ENCODE measurements around the gene PFN4. TPM values are rescaled to one million over a fixed set of nuclear protein-coding genes. Genes with fewer than 3 reads are reported as not detected.

Gene PFN4
- total and polyA plus RNA-seq, 9 of the 15 experiments (the other 6 are each of a cell fraction or from before 2014, with no cell fraction given), result 0.07 to 0.54 (median 0.31) TPM; not detected in 2

DNA sequence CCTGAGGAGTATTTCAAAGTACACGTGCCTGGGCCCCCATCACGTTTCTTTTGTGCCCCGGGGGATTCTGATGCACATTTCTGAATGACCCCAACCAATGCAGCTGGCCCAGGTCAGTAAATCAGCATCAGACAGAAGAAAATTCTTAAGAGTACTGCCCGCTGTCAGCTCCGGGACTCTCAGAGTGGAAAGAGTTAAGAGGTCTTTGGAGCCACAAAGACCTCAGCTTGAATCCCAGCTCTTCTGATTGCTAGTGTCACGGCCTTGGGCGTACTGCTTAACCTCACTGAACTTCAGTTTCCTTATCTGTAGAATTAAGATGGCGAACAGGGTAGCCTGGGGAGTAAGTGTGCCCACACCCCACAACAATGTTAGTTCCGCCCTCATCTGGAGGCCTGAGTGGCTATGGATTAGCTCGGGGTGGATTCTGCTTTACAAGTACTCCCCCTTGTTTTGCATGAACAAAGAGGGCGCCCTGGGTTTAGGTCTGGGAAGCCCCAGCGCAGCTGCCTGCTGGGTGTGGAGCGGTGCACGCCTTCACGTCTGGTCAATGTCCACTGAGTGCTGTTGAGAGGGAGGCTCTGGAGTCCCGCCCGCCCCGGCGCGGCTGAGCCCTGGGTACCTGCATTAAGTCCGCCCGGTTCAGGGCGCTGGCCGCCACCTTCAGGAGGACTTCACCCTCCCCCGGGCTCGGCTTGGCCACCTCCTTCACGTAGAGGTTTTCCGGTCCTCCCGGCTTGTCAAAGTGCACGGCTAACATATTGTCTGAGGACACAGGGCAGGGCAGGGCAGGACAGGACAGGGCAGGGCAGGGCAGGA lies 39.4 kb downstream of the PFN4 start:
- no peaks in the 10 kb centered on the region; the same call in 2 of the 3 replicates for H3K79me2 ChIP-seq (ENCODE audit: control insufficient read depth, insufficient read depth, low read length)
- BruUV-seq (replicated peaks), result TSS peak; percentile 52
- peak overlapping the region; percentile 89 for H3K4me2 ChIP-seq (ENCODE audit: insufficient read depth, low read length)
- CTCF ChIA-PET (ENCODE audit: low intra/inter-chr PET ratio), result interaction anchor here (0.6 to 2.3 kb wide), 4 partner anchors 80 to 169 kb away, joined by 3 to 10 read pairs (median 6); partner anchors contain the start of gene ATAD2B
- H3K27ac ChIP-seq (ENCODE audit: extremely low read depth, low read depth, low read length), result peak overlapping the region; percentile 75
- DNase-seq (ENCODE audit: extremely low read depth in 1 of 4, low spot score in 3 of 4) (peak; percentile 63 to 87 (median 74)), FAIRE-seq (peak; percentile 89), ATAC-seq (peak; percentile 82)
- no peaks in the 10 kb centered on the region for H4K20me1 ChIP-seq (replicated peaks; ENCODE audit: control insufficient read depth, insufficient read depth, low read length)
- H3K4me1 ChIP-seq (replicated peaks in 1 of 2; ENCODE audit: control insufficient read depth in 2 of 2, insufficient read depth in 2 of 2, low read length in 2 of 2), result peaks cover 12 to 18% of the 10 kb centered on the region in 2 experiments; a peak in 4 of 5 replicates
- peak overlapping the region; percentile 77 to 94 for H3K9ac ChIP-seq (ENCODE audit: insufficient read depth in 1 of 2, low read depth in 2 of 2, low read length in 2 of 2)
- in situ Hi-C loops (cut with MboI) (no loop called here), intact Hi-C loops (cut with micrococcal nuclease) (loop anchor here (1.0 to 2.0 kb wide), 6 partner anchors 39 to 299 kb away; partner anchors contain the start of genes ATAD2B, FAM228B and PFN4)
- no peaks in the 10 kb centered on the region for H3K27me3 ChIP-seq (ENCODE audit: control insufficient read depth in 2 of 2, insufficient read depth in 2 of 2, low read length in 2 of 2)
- no peaks in the 10 kb centered on the region for H3K9me3 ChIP-seq (replicated peaks; ENCODE audit: control insufficient read depth, insufficient read depth, low read depth, low read length)
- H3K4me3 ChIP-seq, result peak overlapping the region; percentile 58
- peaks cover 13% of the 10 kb centered on the region; the same call in 2 of the 3 replicates for H3K36me3 ChIP-seq (ENCODE audit: control insufficient read depth, insufficient read depth, low read length)
- POLR2A ChIA-PET, result interaction anchor here (0.5 to 1.8 kb wide), 14 partner anchors 8 to 1103 kb away, joined by 3 to 12 read pairs (median 4); partner anchors contain the start of genes ATAD2B, NCOA1, SF3B6 and WDCP
- H3K9me1 ChIP-seq (ENCODE audit: control insufficient read depth, insufficient read depth, low read length), result no peaks in the 10 kb centered on the region
- H2AFZ ChIP-seq (ENCODE audit: low read depth, low read length), result peak overlapping the region; percentile 95
- 4% methylated on average over 30 of the region's 30 CpGs for WGBS (ENCODE audit: insufficient coverage, low coverage, missing lambda C conversion rate)
- peak; percentile 69; the same call in 1 of the 2 replicates for TF ChIP-seq TFAP4 (CRISPR knock-in tag; IDR thresholded peaks at IDR 0.05; ENCODE audit: borderline replicate concordance)
- TF ChIP-seq NFRKB (IDR thresholded peaks at IDR 0.05; ENCODE audit: low read depth), result peak; percentile 50; the same call in 1 of the 2 replicates
- TF ChIP-seq NCOR1 (IDR thresholded peaks at IDR 0.05), result 0 out of 2 replicates have a peak, but pooled peaks have one; percentile 23
- TF ChIP-seq, protein P1, sequence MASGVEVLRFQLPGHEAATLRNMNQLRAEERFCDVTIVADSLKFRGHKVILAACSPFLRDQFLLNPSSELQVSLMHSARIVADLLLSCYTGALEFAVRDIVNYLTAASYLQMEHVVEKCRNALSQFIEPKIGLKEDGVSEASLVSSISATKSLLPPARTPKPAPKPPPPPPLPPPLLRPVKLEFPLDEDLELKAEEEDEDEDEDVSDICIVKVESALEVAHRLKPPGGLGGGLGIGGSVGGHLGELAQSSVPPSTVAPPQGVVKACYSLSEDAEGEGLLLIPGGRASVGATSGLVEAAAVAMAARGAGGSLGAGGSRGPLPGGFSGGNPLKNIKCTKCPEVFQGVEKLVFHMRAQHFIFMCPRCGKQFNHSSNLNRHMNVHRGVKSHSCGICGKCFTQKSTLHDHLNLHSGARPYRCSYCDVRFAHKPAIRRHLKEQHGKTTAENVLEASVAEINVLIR (CRISPR knock-in tag; IDR thresholded peaks at IDR 0.05), result no peak
- peak; percentile 7; the same call in 1 of the 2 replicates for TF ChIP-seq BCOR (IDR thresholded peaks at IDR 0.05)
- TF ChIP-seq ZBTB11 (CRISPR knock-in tag; IDR thresholded peaks at IDR 0.05), result peak in 1 of 3 experiments; percentile 5; a peak in 2 of 6 replicates
- TF ChIP-seq, protein P2, sequence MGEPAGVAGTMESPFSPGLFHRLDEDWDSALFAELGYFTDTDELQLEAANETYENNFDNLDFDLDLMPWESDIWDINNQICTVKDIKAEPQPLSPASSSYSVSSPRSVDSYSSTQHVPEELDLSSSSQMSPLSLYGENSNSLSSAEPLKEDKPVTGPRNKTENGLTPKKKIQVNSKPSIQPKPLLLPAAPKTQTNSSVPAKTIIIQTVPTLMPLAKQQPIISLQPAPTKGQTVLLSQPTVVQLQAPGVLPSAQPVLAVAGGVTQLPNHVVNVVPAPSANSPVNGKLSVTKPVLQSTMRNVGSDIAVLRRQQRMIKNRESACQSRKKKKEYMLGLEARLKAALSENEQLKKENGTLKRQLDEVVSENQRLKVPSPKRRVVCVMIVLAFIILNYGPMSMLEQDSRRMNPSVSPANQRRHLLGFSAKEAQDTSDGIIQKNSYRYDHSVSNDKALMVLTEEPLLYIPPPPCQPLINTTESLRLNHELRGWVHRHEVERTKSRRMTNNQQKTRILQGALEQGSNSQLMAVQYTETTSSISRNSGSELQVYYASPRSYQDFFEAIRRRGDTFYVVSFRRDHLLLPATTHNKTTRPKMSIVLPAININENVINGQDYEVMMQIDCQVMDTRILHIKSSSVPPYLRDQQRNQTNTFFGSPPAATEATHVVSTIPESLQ (CRISPR knock-in tag; IDR thresholded peaks at IDR 0.05), result peak; percentile 91
- no peak for TF ChIP-seq ZC3H8 (IDR thresholded peaks at IDR 0.05)
- TF ChIP-seq MBD2 (IDR thresholded peaks at IDR 0.05; ENCODE audit: borderline replicate concordance, low read depth), result peak; percentile 43; the same call in 1 of the 2 replicates
